DOHH2 (cell line): ENCODE results near the gene LIN52.

Experiments
- H3F3A ChIP-seq: fragments of 200-600 bp; sonication (generic), shearing (Covaris generic); 2 replicates; pipeline ENCODE4 v1.6.0; 2016; ENCODE audit warnings: antibody characterized with exemption, mild to moderate bottlenecking; ENCODE audit not compliant: control insufficient read depth, insufficient read depth
- H3K27ac ChIP-seq: fragments of 200-600 bp; sonication (generic); 2 replicates; pipeline ENCODE4 v1.5.1; 2014; ENCODE audit warnings: low read depth, mild to moderate bottlenecking, low read length, moderate library complexity
- H3K27me3 ChIP-seq: fragments of 200-600 bp; sonication (generic); 2 replicates; pipeline ENCODE4 v1.6.1; 2014; ENCODE audit warnings: mild to moderate bottlenecking, low read length, mixed read lengths; ENCODE audit not compliant: control insufficient read depth
- H3K36me3 ChIP-seq: fragments of 200-600 bp; sonication (generic); 2 replicates; pipeline ENCODE4 v1.6.1; 2014; ENCODE audit warnings: mild to moderate bottlenecking, low read length, moderate library complexity, mixed read lengths; ENCODE audit not compliant: control insufficient read depth
- H3K4me1 ChIP-seq: fragments of 200-600 bp; sonication (generic); 2 replicates; pipeline ENCODE4 v1.6.1; 2014; ENCODE audit warnings: mild to moderate bottlenecking, low read length, mixed read lengths; ENCODE audit not compliant: control insufficient read depth
- H3K4me2 ChIP-seq: fragments of 200-600 bp; sonication (generic); 2 replicates; pipeline ENCODE4 v1.6.0; 2014; ENCODE audit warnings: mild to moderate bottlenecking, low read length, moderate library complexity
- H3K4me3 ChIP-seq: fragments of 200-600 bp; sonication (generic); 2 replicates; pipeline ENCODE4 v1.5.1; 2014; ENCODE audit warnings: mild to moderate bottlenecking, low read length, mixed read lengths
- H3K79me2 ChIP-seq: fragments of 200-600 bp; sonication (generic); 2 replicates; pipeline ENCODE4 v1.6.1; 2014; ENCODE audit warnings: mild to moderate bottlenecking, low read length, mixed read lengths; ENCODE audit not compliant: control insufficient read depth
- H3K9me2 ChIP-seq: fragments of 200-600 bp; sonication (generic); replicated peaks from 2 replicates; pipeline ENCODE4 v1.6.1; 2014; ENCODE audit warnings: mild to moderate bottlenecking, low read length, mixed read lengths; ENCODE audit not compliant: control insufficient read depth
- H3K9me3 ChIP-seq: fragments of 200-600 bp; sonication (generic); 2 replicates; pipeline ENCODE4 v1.6.1; 2014; ENCODE audit warnings: antibody characterized with exemption, low read length, mixed read lengths; ENCODE audit not compliant: control insufficient read depth, insufficient read depth
- H4K20me1 ChIP-seq: fragments of 200-600 bp; sonication (generic); 2 replicates; pipeline ENCODE4 v1.6.0; 2014; ENCODE audit warnings: low read depth, mild to moderate bottlenecking, antibody characterized with exemption, low read length, moderate library complexity; ENCODE audit not compliant: control insufficient read depth, insufficient read depth
- EZH2phosphoT487 ChIP-seq: fragments of 200-600 bp; sonication (generic); IDR thresholded peaks from 2 replicates; pipeline ENCODE4 v1.6.1; 2017; ENCODE audit warnings: borderline replicate concordance, mild to moderate bottlenecking, antibody characterized with exemption, low read length, moderate library complexity, mixed read lengths
- TF ChIP-seq, protein P1 (sequence below): fragments of 200-600 bp; sonication (generic); IDR thresholded peaks from one replicate; pipeline ENCODE4 v1.5.1; 2014; ENCODE audit warnings: antibody characterized with exemption, mild to moderate bottlenecking, low read depth, low read length; ENCODE audit not compliant: poor library complexity, severe bottlenecking

Gene LIN52

DNA sequence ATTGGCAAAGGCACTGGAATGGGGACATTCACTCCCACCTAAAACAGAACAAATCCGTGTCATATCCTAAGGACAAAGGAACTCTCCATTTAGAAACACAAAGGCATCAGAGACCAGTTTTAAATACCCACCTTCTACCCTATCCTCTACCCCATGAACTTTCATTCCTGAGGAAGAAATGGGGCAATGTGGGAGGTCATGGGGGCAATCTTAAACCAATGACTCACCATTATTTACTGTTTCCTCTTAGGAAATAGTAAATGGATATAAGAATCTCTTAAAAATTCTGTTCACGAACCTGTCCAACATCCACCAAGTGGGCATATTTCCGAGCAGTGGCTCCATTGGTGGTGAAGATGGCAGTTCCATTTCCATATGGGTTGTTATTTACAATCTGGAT lies 19.9 kb upstream of the LIN52 start:
- H3K79me2 ChIP-seq = no peaks in the 10 kb centered on the region
- H3K27ac ChIP-seq = no peak overlapping the region
- H3K4me1 ChIP-seq = no peaks in the 10 kb centered on the region
- no peaks in the 10 kb centered on the region for H4K20me1 ChIP-seq
- no peaks in the 10 kb centered on the region for H3F3A ChIP-seq
- no peaks in the 10 kb centered on the region for H3K27me3 ChIP-seq
- H3K36me3 ChIP-seq = no peaks in the 10 kb centered on the region
- H3K4me2 ChIP-seq = no peak overlapping the region
- no peaks in the 10 kb centered on the region for H3K9me3 ChIP-seq
- no peak for TF ChIP-seq EZH2phosphoT487
- TF ChIP-seq, protein P1, sequence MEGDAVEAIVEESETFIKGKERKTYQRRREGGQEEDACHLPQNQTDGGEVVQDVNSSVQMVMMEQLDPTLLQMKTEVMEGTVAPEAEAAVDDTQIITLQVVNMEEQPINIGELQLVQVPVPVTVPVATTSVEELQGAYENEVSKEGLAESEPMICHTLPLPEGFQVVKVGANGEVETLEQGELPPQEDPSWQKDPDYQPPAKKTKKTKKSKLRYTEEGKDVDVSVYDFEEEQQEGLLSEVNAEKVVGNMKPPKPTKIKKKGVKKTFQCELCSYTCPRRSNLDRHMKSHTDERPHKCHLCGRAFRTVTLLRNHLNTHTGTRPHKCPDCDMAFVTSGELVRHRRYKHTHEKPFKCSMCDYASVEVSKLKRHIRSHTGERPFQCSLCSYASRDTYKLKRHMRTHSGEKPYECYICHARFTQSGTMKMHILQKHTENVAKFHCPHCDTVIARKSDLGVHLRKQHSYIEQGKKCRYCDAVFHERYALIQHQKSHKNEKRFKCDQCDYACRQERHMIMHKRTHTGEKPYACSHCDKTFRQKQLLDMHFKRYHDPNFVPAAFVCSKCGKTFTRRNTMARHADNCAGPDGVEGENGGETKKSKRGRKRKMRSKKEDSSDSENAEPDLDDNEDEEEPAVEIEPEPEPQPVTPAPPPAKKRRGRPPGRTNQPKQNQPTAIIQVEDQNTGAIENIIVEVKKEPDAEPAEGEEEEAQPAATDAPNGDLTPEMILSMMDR = no peak
- no peaks in the 10 kb centered on the region for H3K9me2 ChIP-seq
- H3K4me3 ChIP-seq = no peak overlapping the region

DNA sequence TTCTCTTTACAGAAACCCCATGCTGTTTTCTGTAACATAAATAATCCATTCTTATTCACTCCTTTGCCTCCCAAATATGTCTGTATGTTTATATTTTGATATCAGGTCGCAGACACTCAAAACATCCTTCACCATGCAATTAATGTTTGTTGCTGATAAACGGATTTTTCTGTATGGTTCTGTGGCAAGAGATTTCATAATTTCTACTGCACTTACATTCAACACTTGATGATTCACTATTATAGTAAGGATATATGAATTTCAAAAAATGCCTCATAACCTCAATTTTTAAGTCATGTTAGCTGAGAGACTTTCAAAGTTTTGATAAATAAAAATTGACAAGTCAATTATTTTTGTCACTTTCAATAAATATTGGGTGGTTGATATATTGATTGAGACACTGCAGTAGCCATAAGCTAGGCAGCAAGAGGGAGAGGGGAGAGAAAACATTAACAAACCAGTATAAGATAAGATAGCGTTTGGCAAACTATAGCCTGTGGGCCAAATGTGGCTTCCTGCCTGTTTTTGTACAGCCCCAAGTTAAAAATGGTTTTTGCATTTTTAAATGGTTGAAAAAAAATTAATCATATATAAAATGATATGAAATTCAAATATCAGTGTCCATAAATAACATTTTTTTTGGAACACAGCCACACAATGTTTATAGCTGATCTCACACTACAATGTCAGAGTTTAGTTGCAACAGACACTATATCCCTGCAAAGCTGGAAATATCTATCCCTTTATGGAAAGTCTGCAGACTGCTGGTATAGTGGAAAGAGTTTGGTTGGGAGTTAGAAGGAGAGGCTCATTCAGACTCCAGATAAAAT lies 18.8 kb upstream of the LIN52 start:
- no peak for TF ChIP-seq EZH2phosphoT487
- TF ChIP-seq, protein P1 = no peak
- H3K79me2 ChIP-seq = no peaks in the 10 kb centered on the region
- H3K27ac ChIP-seq = no peak overlapping the region
- no peak overlapping the region for H3K4me2 ChIP-seq
- H3F3A ChIP-seq = no peaks in the 10 kb centered on the region
- H3K27me3 ChIP-seq = no peaks in the 10 kb centered on the region
- no peaks in the 10 kb centered on the region for H4K20me1 ChIP-seq
- no peaks in the 10 kb centered on the region for H3K36me3 ChIP-seq
- no peaks in the 10 kb centered on the region for H3K9me3 ChIP-seq
- no peaks in the 10 kb centered on the region for H3K4me1 ChIP-seq
- no peak overlapping the region for H3K4me3 ChIP-seq
- H3K9me2 ChIP-seq = no peaks in the 10 kb centered on the region

DNA sequence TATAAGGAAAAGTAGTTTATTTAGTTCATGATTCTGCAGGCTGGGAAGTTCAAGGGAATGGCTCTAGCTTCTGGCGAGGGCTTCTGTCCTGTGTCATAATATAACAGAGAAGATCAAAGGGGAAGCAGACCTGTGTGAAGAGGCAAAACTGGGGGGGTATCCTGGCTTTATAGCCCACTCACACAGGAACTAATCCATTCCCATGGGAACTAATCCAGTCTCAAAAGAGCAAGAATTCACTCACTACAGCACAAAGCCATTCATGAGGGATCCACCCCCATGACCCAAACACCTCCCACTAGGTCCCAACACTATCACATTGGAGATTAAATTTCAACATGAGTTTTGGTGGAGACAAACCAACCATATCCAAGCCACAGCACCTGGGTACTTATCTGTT lies 7.4 kb upstream of the LIN52 start:
- H3K79me2 ChIP-seq = no peaks in the 10 kb centered on the region
- H3K4me3 ChIP-seq = no peak overlapping the region
- TF ChIP-seq, protein P1 = no peak
- no peak for TF ChIP-seq EZH2phosphoT487
- no peaks in the 10 kb centered on the region for H3K9me2 ChIP-seq
- H3K9me3 ChIP-seq = no peaks in the 10 kb centered on the region
- no peaks in the 10 kb centered on the region for H3K27me3 ChIP-seq
- no peaks in the 10 kb centered on the region; the same call in 1 of the 2 replicates for H3F3A ChIP-seq
- H3K4me1 ChIP-seq = no peaks in the 10 kb centered on the region
- H3K27ac ChIP-seq = no peak overlapping the region
- H4K20me1 ChIP-seq = no peaks in the 10 kb centered on the region
- no peak overlapping the region for H3K4me2 ChIP-seq
- no peaks in the 10 kb centered on the region for H3K36me3 ChIP-seq
